ENCODE data around the gene TRPV4. TPM values are rescaled to one million over a fixed set of nuclear protein-coding genes. Genes with fewer than 3 reads are reported as not detected.
"Not testable (repeated sequence)": the region's sequence is repeated elsewhere in the genome, so short reads cannot be mapped to it uniquely, and the experiment has no call there.

TRPV4 gene
- total RNA-seq, 1 donor from 2014 or later, result 0.75 TPM

DNA sequence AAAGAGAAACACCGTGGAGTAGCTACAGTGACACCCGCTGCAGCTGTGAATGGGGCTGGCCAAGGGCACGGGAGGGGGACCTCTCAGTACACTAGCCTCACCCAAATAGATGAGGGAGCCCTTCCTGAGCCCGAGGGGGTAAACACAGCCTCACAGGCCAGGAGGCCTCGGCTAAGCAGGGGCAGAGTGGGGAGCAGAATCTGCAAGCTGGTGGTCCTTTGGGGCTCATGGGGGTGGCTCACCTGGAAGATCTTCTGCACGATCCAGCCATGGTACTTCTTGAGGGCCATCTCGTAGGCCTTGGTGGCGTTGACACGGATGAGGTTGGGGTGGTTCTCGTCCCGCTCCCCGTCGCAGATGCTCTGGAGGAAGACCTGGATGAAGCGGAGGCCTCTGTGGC, 22.2 kb upstream of the TRPV4 start:
- no peaks in the 10 kb centered on the region for H3K79me2 ChIP-seq (ENCODE audit: insufficient read depth, low read length)
- Mint-ChIP-seq H3K4me1 (ENCODE audit: low read depth, unreplicated experiment) (no peaks in the 10 kb centered on the region), H3K27me3 (ENCODE audit: low read depth, unreplicated experiment) (no peaks in the 10 kb centered on the region), H3K36me3 (ENCODE audit: low read depth, unreplicated experiment) (peaks cover 12% of the 10 kb centered on the region), H3K9me3 (ENCODE audit: unreplicated experiment) (no peaks in the 10 kb centered on the region), H3K4me3 (ENCODE audit: unreplicated experiment) (no peak overlapping the region), H3K27ac (ENCODE audit: unreplicated experiment) (no peak overlapping the region)
- no peak overlapping the region for H3K9ac ChIP-seq (ENCODE audit: low read length)
- H3K4me1 ChIP-seq (ENCODE audit: insufficient read depth, low read length), result no peaks in the 10 kb centered on the region
- H2AFZ ChIP-seq (ENCODE audit: low read depth, low read length), result no peak overlapping the region
- H3K27ac ChIP-seq (ENCODE audit: low read depth, low read length), result no peak overlapping the region
- DNase-seq (ENCODE audit: low read depth), result no peak
- H3K4me3 ChIP-seq (ENCODE audit: insufficient read depth, low read depth, low read length), result no peak overlapping the region
- no peak for FAIRE-seq
- no peak overlapping the region for H3K4me2 ChIP-seq (ENCODE audit: low read length)
- no peaks in the 10 kb centered on the region for H3K27me3 ChIP-seq (ENCODE audit: insufficient read depth, low read length)
- H4K20me1 ChIP-seq (ENCODE audit: insufficient read depth, low read length), result peaks cover 14% of the 10 kb centered on the region
- peaks cover 5% of the 10 kb centered on the region for H3K36me3 ChIP-seq (ENCODE audit: insufficient read depth, low read length)
- TF ChIP-seq EZH2 (IDR thresholded peaks at IDR 0.05; ENCODE audit: insufficient read depth, low read length), result no peak
- TF ChIP-seq, protein P1, sequence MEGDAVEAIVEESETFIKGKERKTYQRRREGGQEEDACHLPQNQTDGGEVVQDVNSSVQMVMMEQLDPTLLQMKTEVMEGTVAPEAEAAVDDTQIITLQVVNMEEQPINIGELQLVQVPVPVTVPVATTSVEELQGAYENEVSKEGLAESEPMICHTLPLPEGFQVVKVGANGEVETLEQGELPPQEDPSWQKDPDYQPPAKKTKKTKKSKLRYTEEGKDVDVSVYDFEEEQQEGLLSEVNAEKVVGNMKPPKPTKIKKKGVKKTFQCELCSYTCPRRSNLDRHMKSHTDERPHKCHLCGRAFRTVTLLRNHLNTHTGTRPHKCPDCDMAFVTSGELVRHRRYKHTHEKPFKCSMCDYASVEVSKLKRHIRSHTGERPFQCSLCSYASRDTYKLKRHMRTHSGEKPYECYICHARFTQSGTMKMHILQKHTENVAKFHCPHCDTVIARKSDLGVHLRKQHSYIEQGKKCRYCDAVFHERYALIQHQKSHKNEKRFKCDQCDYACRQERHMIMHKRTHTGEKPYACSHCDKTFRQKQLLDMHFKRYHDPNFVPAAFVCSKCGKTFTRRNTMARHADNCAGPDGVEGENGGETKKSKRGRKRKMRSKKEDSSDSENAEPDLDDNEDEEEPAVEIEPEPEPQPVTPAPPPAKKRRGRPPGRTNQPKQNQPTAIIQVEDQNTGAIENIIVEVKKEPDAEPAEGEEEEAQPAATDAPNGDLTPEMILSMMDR (IDR thresholded peaks at IDR 0.05; ENCODE audit: insufficient read depth, low read depth, low read length), result no peak
- H3K9me3 ChIP-seq (ENCODE audit: insufficient read depth, low read depth, low read length), result no peaks in the 10 kb centered on the region

DNA sequence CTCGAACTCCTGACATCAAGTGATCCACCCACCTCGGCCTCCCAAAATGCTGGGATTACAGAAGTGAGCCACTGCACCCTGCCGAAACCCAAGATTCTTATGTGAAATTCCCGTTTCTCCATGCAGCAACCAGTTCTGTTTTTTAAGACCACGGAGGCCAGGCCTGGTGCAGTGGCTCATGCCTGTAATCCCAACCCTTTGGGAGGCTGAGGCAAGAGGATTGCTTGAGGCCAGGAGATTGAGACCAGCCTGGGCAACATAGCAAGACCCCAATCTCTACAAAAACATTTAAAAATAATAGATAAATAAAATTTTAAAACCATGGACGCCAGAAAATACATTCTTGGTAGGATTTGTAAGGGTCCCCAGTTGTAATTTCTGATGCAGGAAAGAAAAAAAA, 17.3 kb upstream of the TRPV4 start:
- not testable (repeated sequence) for H3K4me1 ChIP-seq (ENCODE audit: insufficient read depth, low read length); H3K9me3 ChIP-seq (ENCODE audit: insufficient read depth, low read depth, low read length); DNase-seq (ENCODE audit: low read depth); H3K9me3 Mint-ChIP-seq (ENCODE audit: unreplicated experiment); H3K4me3 Mint-ChIP-seq (ENCODE audit: unreplicated experiment); H3K27me3 Mint-ChIP-seq (ENCODE audit: low read depth, unreplicated experiment); H3K4me3 ChIP-seq (ENCODE audit: insufficient read depth, low read depth, low read length); H3K27me3 ChIP-seq (ENCODE audit: insufficient read depth, low read length); H4K20me1 ChIP-seq (ENCODE audit: insufficient read depth, low read length); H2AFZ ChIP-seq (ENCODE audit: low read depth, low read length); H3K4me1 Mint-ChIP-seq (ENCODE audit: low read depth, unreplicated experiment); H3K4me2 ChIP-seq (ENCODE audit: low read length); H3K36me3 ChIP-seq (ENCODE audit: insufficient read depth, low read length); FAIRE-seq; H3K36me3 Mint-ChIP-seq (ENCODE audit: low read depth, unreplicated experiment); H3K27ac Mint-ChIP-seq (ENCODE audit: unreplicated experiment); H3K79me2 ChIP-seq (ENCODE audit: insufficient read depth, low read length); H3K27ac ChIP-seq (ENCODE audit: low read depth, low read length); H3K9ac ChIP-seq (ENCODE audit: low read length)

DNA sequence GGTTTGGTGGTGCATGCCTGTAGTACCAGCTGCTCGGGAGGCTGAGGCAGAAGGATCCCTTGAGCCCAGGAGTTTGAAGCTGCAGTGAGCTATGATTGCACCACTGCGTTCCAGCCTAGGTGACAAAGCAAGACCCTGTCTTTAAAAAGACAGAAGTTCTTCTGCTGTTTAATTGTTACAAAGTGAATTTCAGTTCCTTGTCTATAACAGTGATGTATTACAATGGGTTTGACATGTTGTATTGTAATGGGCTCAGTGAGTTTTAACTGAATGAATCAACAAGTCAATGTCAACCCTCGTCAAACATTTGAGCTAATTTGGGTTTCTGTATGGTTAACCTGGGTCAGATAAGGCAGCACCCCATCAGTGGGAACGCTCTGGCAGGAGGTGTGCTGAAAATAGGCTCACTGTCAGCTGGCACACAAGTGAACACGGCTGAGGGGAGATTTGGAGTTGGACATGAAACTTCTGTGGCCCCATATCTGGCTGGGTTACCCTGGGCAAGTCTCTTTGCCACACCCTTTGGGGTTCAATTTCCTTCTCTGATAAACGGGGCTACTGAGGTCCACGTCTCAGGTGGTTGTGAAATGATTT, 14.0 kb upstream of the TRPV4 start:
- no peak overlapping the region for H3K4me3 ChIP-seq (ENCODE audit: insufficient read depth, low read depth, low read length)
- FAIRE-seq, result no peak
- no peak overlapping the region for H3K4me3 Mint-ChIP-seq (ENCODE audit: unreplicated experiment)
- H3K4me1 ChIP-seq (ENCODE audit: insufficient read depth, low read length), result no peaks in the 10 kb centered on the region
- H3K27ac Mint-ChIP-seq (ENCODE audit: unreplicated experiment), result no peak overlapping the region
- H3K79me2 ChIP-seq (ENCODE audit: insufficient read depth, low read length), result no peaks in the 10 kb centered on the region
- peaks cover 6% of the 10 kb centered on the region for H3K27me3 Mint-ChIP-seq (ENCODE audit: low read depth, unreplicated experiment)
- H3K4me1 Mint-ChIP-seq (ENCODE audit: low read depth, unreplicated experiment), result no peaks in the 10 kb centered on the region
- H3K36me3 Mint-ChIP-seq (ENCODE audit: low read depth, unreplicated experiment), result no peaks in the 10 kb centered on the region
- H3K9me3 Mint-ChIP-seq (ENCODE audit: unreplicated experiment), result no peaks in the 10 kb centered on the region
- H3K9me3 ChIP-seq (ENCODE audit: insufficient read depth, low read depth, low read length), result no peaks in the 10 kb centered on the region
- no peak for DNase-seq (ENCODE audit: low read depth)
- H3K9ac ChIP-seq (ENCODE audit: low read length), result no peak overlapping the region
- H2AFZ ChIP-seq (ENCODE audit: low read depth, low read length), result no peak overlapping the region
- H3K36me3 ChIP-seq (ENCODE audit: insufficient read depth, low read length), result no peaks in the 10 kb centered on the region
- no peaks in the 10 kb centered on the region for H3K27me3 ChIP-seq (ENCODE audit: insufficient read depth, low read length)
- H3K27ac ChIP-seq (ENCODE audit: low read depth, low read length), result no peak overlapping the region
- H3K4me2 ChIP-seq (ENCODE audit: low read length), result no peak overlapping the region
- TF ChIP-seq, protein P1 (IDR thresholded peaks at IDR 0.05; ENCODE audit: insufficient read depth, low read depth, low read length), result no peak
- TF ChIP-seq EZH2 (IDR thresholded peaks at IDR 0.05; ENCODE audit: insufficient read depth, low read length), result no peak
- no peaks in the 10 kb centered on the region for H4K20me1 ChIP-seq (ENCODE audit: insufficient read depth, low read length)

Measured in astrocyte (in vitro differentiated cells and primary cell).